HepG2 (cell line): ENCODE data around the gene MTMR3.

Source experiments
- CTCF ChIP-seq: sonication (generic); formaldehyde crosslinking; IDR thresholded peaks from 2 replicates; pipeline ENCODE4 v1.5.0; 2020; ENCODE audit warnings: mild to moderate bottlenecking, missing genetic modification reagents, moderate library complexity
- EZH2 ChIP-seq: conservative IDR thresholded peaks from 2 replicates; pipeline ENCODE4 v1.6.1; 2012; ENCODE audit warnings: mild to moderate bottlenecking, low read depth, low read length, moderate library complexity
- NFRKB ChIP-seq: fragments of 450-650 bp; IDR thresholded peaks from 2 replicates; pipeline ENCODE4 v1.6.1; 2017
- NR2C2 ChIP-seq: sonication (generic); formaldehyde crosslinking; IDR thresholded peaks from 2 replicates; pipeline ENCODE4 v1.4.0; 2020; ENCODE audit warnings: missing genetic modification reagents, mild to moderate bottlenecking, moderate library complexity, borderline replicate concordance
- POLR2A ChIP-seq, 2 experiments: IDR thresholded peaks; 2 replicates each; pipeline ENCODE4 v1.6.1; 2011; ENCODE audit warnings: low read depth in 2 of 2, low read length in 2 of 2, mild to moderate bottlenecking in 1 of 2, moderate library complexity in 1 of 2; ENCODE audit not compliant: insufficient read depth in 1 of 2
- RBM22 ChIP-seq: fragments of 200-400 bp; formaldehyde crosslinking; optimal IDR thresholded peaks from 2 replicates; pipeline ENCODE3; 2017; ENCODE audit warnings: mild to moderate bottlenecking, low read length, moderate library complexity
- REST ChIP-seq, 2 experiments: IDR thresholded peaks; 2 replicates each; pipeline ENCODE4 v1.6.1; 2011 to 2012; ENCODE audit warnings: low read length in 2 of 2, borderline replicate concordance in 1 of 2, low read depth in 1 of 2, mild to moderate bottlenecking in 1 of 2, moderate library complexity in 1 of 2
- USF2 ChIP-seq, 2 experiments: sonication (generic) in 1 of 2; formaldehyde crosslinking in 1 of 2; IDR thresholded peaks; 2 replicates each; pipeline versions ENCODE4 v1.5.1 to v1.6.1; 2011 to 2020; ENCODE audit warnings: borderline replicate concordance in 1 of 2, low read depth in 1 of 2, low read length in 1 of 2, mild to moderate bottlenecking in 1 of 2, missing genetic modification reagents in 1 of 2, moderate library complexity in 1 of 2
- ZMYM2 ChIP-seq: sonication (generic); formaldehyde crosslinking; IDR thresholded peaks from 2 replicates; pipeline ENCODE4 v1.8.0; 2022; ENCODE audit warnings: mild to moderate bottlenecking, missing genetic modification reagents
- ZNF138 ChIP-seq: sonication (generic); formaldehyde crosslinking; IDR thresholded peaks from 2 replicates; pipeline ENCODE4 v1.5.0; 2020; ENCODE audit warnings: mild to moderate bottlenecking, low read depth, missing genetic modification reagents
- ZNF33A ChIP-seq: sonication (generic); formaldehyde crosslinking; IDR thresholded peaks from 2 replicates; pipeline ENCODE4 v1.5.1; 2020; ENCODE audit warnings: missing genetic modification reagents, mild to moderate bottlenecking, moderate library complexity, borderline replicate concordance
- ZNF431 ChIP-seq: sonication (generic); formaldehyde crosslinking; IDR thresholded peaks from 2 replicates; pipeline ENCODE4 v1.9.0; 2022; ENCODE audit warnings: missing genetic modification reagents, low read depth, mild to moderate bottlenecking, borderline replicate concordance
- ZNF563 ChIP-seq: sonication (generic); formaldehyde crosslinking; IDR thresholded peaks from 2 replicates; pipeline ENCODE4 v1.8.0; 2022; ENCODE audit warnings: mild to moderate bottlenecking, moderate library complexity, missing genetic modification reagents

GRCh38 chr22:30045901-30046715 is 163.1 kb downstream of the MTMR3 start:
- TF ChIP-seq NFRKB, result no peak
- no peak for TF ChIP-seq ZNF33A (CRISPR knock-in tag)
- no peak for TF ChIP-seq EZH2
- no peak for TF ChIP-seq POLR2A (IDR thresholded peaks at IDR 0.05; ENCODE audit: insufficient read depth in 1 of 2, low read depth in 2 of 2, low read length in 2 of 2)
- TF ChIP-seq ZMYM2 (CRISPR knock-in tag), result no peak
- no peak for TF ChIP-seq ZNF563 (CRISPR knock-in tag)
- TF ChIP-seq ZNF138 (CRISPR knock-in tag), result no peak
- TF ChIP-seq REST (IDR thresholded peaks at IDR 0.05; ENCODE audit: borderline replicate concordance in 1 of 2, low read depth in 1 of 2, low read length in 2 of 2), result no peak
- TF ChIP-seq RBM22, result no peak
- no peak for TF ChIP-seq NR2C2
- TF ChIP-seq CTCF (CRISPR knock-in tag), result no peak
- no peak for TF ChIP-seq ZNF431
- no peak for TF ChIP-seq USF2 (IDR thresholded peaks at IDR 0.05; ENCODE audit: low read depth, low read length)
- no peak for TF ChIP-seq USF2 (CRISPR knock-in tag; IDR thresholded peaks at IDR 0.05; ENCODE audit: borderline replicate concordance)
